ENCODE data around the gene RPN1.

- TF ChIP-seq CTCF (IDR thresholded peaks at IDR 0.05; ENCODE audit: borderline replicate concordance, extremely low read depth, low read length, poor library complexity, severe bottlenecking): no peak
- TF ChIP-seq EZH2 (IDR thresholded peaks at IDR 0.05; ENCODE audit: borderline replicate concordance, low read depth, low read length, severe bottlenecking): no peak
Observed at GRCh38 chr3:128617270-128617556, 33.4 kb downstream of the RPN1 start.

All from DND-41 (cell line).